ENCODE measurements around the gene TOMM20.

GRCh38 chr1:235073331-235073967 lies 55.2 kb downstream of the TOMM20 start:
- TF ChIP-seq POLR2A (IDR thresholded peaks at IDR 0.05; ENCODE audit: low read length) (no peak), GATA1 (IDR thresholded peaks at IDR 0.05; ENCODE audit: low read depth, low read length) (no peak)
